Stomach (tissue), 4 donors: Measurements from ENCODE around the gene AFF4.
A peak's percentile ranks its signal among the peaks of the same experiment; 100 is the strongest.

Experiments
- EP300 ChIP-seq: sonication (generic); formaldehyde crosslinking; IDR thresholded peaks from one replicate; pipeline ENCODE4 v1.6.1; 2017; ENCODE audit warnings: antibody characterized with exemption
- POLR2A ChIP-seq, 4 donors: fragments of 450-650 bp; IDR thresholded peaks; one replicate each; pipeline ENCODE4 v1.6.1; 2016; ENCODE audit warnings: antibody characterized with exemption in 4 of 4, control low read depth in 2 of 4, mild to moderate bottlenecking in 1 of 4, moderate library complexity in 1 of 4
- POLR2AphosphoS5 ChIP-seq, 3 donors: sonication (generic); formaldehyde crosslinking; IDR thresholded peaks; one replicate each; pipeline ENCODE4 v1.6.1; 2016; ENCODE audit warnings: antibody characterized with exemption in 3 of 3
- TF ChIP-seq, protein P1 (sequence below), 7 experiments: fragments of 450-650 bp in 4 of 7; fragments of 200-600 bp in 3 of 7; sonication (generic) in 3 of 7; IDR thresholded peaks; one replicate each; pipeline ENCODE4 v1.5.1; 2016 to 2019; ENCODE audit warnings: antibody characterized with exemption in 7 of 7, control low read depth in 2 of 7, mild to moderate bottlenecking in 1 of 7

DNA sequence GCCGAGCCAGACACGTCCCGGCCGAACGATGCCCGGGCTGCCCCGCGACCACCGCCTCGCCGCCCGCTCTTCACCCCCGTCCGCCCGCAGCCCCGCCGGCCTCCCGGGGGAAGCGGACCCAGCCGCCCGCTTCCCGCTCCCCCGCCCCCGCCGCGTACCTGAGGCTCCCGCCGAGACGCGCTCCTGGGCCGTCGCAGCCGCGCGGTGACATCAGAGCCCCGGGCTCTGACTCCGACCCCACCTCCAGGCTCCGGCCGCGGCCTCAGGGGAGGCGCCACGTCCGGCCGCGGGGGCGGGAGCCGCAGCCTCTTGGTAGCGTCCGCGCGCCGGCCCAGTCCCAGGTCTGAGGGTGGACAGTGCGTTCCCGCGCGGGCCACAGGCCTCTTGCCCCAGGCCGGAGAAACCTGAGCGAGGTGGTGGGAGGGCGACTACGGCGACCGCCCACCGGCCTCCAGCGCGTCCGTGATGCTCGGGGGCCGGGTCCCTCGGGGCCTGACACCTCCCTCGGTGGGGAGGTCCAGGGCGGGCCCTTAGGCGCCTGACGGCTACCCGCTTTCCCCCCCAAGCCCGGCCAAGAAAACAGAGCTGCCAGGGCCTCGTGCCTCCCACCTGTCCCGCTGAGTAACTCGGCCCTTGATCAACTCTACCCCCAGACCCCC, 132.9 kb downstream of the AFF4 start, which contains the start of gene SHROOM1:
- TF ChIP-seq, protein P1, sequence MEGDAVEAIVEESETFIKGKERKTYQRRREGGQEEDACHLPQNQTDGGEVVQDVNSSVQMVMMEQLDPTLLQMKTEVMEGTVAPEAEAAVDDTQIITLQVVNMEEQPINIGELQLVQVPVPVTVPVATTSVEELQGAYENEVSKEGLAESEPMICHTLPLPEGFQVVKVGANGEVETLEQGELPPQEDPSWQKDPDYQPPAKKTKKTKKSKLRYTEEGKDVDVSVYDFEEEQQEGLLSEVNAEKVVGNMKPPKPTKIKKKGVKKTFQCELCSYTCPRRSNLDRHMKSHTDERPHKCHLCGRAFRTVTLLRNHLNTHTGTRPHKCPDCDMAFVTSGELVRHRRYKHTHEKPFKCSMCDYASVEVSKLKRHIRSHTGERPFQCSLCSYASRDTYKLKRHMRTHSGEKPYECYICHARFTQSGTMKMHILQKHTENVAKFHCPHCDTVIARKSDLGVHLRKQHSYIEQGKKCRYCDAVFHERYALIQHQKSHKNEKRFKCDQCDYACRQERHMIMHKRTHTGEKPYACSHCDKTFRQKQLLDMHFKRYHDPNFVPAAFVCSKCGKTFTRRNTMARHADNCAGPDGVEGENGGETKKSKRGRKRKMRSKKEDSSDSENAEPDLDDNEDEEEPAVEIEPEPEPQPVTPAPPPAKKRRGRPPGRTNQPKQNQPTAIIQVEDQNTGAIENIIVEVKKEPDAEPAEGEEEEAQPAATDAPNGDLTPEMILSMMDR (IDR thresholded peaks at IDR 0.05), result no peak
- TF ChIP-seq POLR2A (IDR thresholded peaks at IDR 0.05) (no peak), POLR2AphosphoS5 (IDR thresholded peaks at IDR 0.05) (peak in 2 of 3 donors; percentile 70 to 76), EP300 (no peak)
